ENCODE results near the gene LTBP1. TPM values are rescaled to one million over a fixed set of nuclear protein-coding genes. Genes with fewer than 3 reads are reported as not detected.

LTBP1 gene
- total and polyA plus RNA-seq, 4 donors: 5.8 to 57.6 (median 10.2) TPM

DNA sequence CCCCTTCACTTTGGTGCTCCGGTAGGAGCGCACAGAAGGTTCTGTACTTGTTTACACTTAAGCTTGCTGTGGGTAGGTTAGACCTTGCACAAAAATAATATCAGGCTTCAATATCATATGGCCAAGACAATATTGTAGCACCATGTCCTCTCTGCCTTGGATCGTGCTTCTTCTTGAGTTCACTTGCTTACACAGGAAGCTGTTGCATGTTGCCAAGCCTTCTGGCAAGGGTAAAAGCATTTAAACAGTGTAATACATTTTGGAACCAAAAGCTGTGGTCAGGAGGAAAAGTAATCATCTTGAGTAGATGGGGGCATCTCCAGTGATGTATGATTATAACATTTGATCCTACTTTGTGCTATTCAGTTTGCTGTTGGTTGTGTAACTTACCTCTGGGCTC is 197.5 kb downstream of the LTBP1 start:
- H3K27me3 ChIP-seq (ENCODE audit: control insufficient read depth in 4 of 4, insufficient read depth in 4 of 4, low read length in 3 of 4): no peaks in the 10 kb centered on the region
- TF ChIP-seq GABPA (IDR thresholded peaks at IDR 0.05 in 1 of 2, conservative IDR thresholded peaks at IDR 0.05 in 1 of 2): no peak
- TF ChIP-seq HNF4G (IDR thresholded peaks at IDR 0.05): no peak
- TF ChIP-seq EGR1 (IDR thresholded peaks at IDR 0.05; ENCODE audit: low read depth in 2 of 2): no peak
- TF ChIP-seq NR2F2 (IDR thresholded peaks at IDR 0.05): no peak
- TF ChIP-seq, protein P1, sequence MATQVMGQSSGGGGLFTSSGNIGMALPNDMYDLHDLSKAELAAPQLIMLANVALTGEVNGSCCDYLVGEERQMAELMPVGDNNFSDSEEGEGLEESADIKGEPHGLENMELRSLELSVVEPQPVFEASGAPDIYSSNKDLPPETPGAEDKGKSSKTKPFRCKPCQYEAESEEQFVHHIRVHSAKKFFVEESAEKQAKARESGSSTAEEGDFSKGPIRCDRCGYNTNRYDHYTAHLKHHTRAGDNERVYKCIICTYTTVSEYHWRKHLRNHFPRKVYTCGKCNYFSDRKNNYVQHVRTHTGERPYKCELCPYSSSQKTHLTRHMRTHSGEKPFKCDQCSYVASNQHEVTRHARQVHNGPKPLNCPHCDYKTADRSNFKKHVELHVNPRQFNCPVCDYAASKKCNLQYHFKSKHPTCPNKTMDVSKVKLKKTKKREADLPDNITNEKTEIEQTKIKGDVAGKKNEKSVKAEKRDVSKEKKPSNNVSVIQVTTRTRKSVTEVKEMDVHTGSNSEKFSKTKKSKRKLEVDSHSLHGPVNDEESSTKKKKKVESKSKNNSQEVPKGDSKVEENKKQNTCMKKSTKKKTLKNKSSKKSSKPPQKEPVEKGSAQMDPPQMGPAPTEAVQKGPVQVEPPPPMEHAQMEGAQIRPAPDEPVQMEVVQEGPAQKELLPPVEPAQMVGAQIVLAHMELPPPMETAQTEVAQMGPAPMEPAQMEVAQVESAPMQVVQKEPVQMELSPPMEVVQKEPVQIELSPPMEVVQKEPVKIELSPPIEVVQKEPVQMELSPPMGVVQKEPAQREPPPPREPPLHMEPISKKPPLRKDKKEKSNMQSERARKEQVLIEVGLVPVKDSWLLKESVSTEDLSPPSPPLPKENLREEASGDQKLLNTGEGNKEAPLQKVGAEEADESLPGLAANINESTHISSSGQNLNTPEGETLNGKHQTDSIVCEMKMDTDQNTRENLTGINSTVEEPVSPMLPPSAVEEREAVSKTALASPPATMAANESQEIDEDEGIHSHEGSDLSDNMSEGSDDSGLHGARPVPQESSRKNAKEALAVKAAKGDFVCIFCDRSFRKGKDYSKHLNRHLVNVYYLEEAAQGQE (IDR thresholded peaks at IDR 0.05): no peak
- TF ChIP-seq RAD21 (IDR thresholded peaks at IDR 0.05): no peak
- TF ChIP-seq JUND (IDR thresholded peaks at IDR 0.05): no peak
- DNase-seq (ENCODE audit: low spot score): no peak
- no peaks in the 10 kb centered on the region for H3K4me1 ChIP-seq (ENCODE audit: control insufficient read depth in 4 of 4, insufficient read depth in 4 of 4, low read length in 3 of 4)
- H3K9ac ChIP-seq (ENCODE audit: low read depth in 1 of 2, low read length in 2 of 2): no peak overlapping the region
- H3K9me3 ChIP-seq (ENCODE audit: control insufficient read depth in 4 of 4, low read length in 3 of 4): no peaks in the 10 kb centered on the region
- peaks cover 0 to 1% (median 0%) of the 10 kb centered on the region in 4 donors for H3K36me3 ChIP-seq (ENCODE audit: control insufficient read depth in 4 of 4, insufficient read depth in 3 of 4, low read depth in 1 of 4, low read length in 3 of 4)
- no peak overlapping the region for H3K27ac ChIP-seq (ENCODE audit: low read depth in 1 of 2, low read length in 2 of 2)
- WGBS: 94% methylated on average over 3 of the region's 3 CpGs
- no peak overlapping the region for H3K4me3 ChIP-seq (ENCODE audit: low read depth in 1 of 3, low read length in 3 of 3)

DNA sequence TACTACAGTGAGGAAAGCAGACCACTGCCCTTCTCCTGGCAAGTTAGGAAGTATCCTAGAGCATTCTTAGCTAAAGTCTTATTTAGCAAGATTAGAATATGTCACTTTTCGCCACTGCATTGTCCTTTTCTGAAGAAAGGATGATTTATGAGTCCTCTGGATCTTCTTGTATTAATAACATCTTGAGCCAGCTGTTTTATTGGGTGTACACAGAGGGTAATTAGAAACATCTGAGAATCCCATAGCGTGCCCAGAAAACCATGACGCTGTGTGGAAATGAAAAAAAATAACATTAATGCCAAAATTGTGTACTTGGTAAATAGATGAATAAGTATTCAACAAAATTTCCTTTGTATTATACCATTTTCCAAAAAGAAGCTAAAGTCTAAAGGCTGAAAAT is 198.7 kb downstream of the LTBP1 start:
- WGBS: 91% methylated on average over 3 of the region's 3 CpGs
- Histone ChIP-seq H3K9ac (ENCODE audit: low read depth in 1 of 2, low read length in 2 of 2) (no peak overlapping the region), H3K27ac (ENCODE audit: low read depth in 1 of 2, low read length in 2 of 2) (no peak overlapping the region), H3K4me3 (ENCODE audit: low read depth in 1 of 3, low read length in 3 of 3) (no peak overlapping the region), H3K4me1 (ENCODE audit: control insufficient read depth in 4 of 4, insufficient read depth in 4 of 4, low read length in 3 of 4) (no peaks in the 10 kb centered on the region), H3K36me3 (ENCODE audit: control insufficient read depth in 4 of 4, insufficient read depth in 3 of 4, low read depth in 1 of 4, low read length in 3 of 4) (no peaks in the 10 kb centered on the region), H3K27me3 (ENCODE audit: control insufficient read depth in 4 of 4, insufficient read depth in 4 of 4, low read length in 3 of 4) (no peaks in the 10 kb centered on the region), H3K9me3 (ENCODE audit: control insufficient read depth in 4 of 4, low read length in 3 of 4) (no peaks in the 10 kb centered on the region)
- no peak for DNase-seq (ENCODE audit: low spot score)
- TF ChIP-seq JUND (IDR thresholded peaks at IDR 0.05) (no peak), RXRA (IDR thresholded peaks at IDR 0.05) (no peak), FOXA1 (IDR thresholded peaks at IDR 0.05) (no peak), SP1 (IDR thresholded peaks at IDR 0.05) (no peak), EGR1 (IDR thresholded peaks at IDR 0.05; ENCODE audit: low read depth in 2 of 2) (no peak), NR2F2 (IDR thresholded peaks at IDR 0.05) (no peak), FOXA2 (IDR thresholded peaks at IDR 0.05) (no peak), HNF4G (IDR thresholded peaks at IDR 0.05) (no peak), TAF1 (conservative IDR thresholded peaks at IDR 0.05) (no peak)
- TF ChIP-seq, protein P1 (IDR thresholded peaks at IDR 0.05): no peak
- TF ChIP-seq, protein P2, sequence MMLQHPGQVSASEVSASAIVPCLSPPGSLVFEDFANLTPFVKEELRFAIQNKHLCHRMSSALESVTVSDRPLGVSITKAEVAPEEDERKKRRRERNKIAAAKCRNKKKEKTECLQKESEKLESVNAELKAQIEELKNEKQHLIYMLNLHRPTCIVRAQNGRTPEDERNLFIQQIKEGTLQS (IDR thresholded peaks at IDR 0.05): no peak
- TF ChIP-seq, protein P3, sequence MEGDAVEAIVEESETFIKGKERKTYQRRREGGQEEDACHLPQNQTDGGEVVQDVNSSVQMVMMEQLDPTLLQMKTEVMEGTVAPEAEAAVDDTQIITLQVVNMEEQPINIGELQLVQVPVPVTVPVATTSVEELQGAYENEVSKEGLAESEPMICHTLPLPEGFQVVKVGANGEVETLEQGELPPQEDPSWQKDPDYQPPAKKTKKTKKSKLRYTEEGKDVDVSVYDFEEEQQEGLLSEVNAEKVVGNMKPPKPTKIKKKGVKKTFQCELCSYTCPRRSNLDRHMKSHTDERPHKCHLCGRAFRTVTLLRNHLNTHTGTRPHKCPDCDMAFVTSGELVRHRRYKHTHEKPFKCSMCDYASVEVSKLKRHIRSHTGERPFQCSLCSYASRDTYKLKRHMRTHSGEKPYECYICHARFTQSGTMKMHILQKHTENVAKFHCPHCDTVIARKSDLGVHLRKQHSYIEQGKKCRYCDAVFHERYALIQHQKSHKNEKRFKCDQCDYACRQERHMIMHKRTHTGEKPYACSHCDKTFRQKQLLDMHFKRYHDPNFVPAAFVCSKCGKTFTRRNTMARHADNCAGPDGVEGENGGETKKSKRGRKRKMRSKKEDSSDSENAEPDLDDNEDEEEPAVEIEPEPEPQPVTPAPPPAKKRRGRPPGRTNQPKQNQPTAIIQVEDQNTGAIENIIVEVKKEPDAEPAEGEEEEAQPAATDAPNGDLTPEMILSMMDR (IDR thresholded peaks at IDR 0.05; ENCODE audit: low read depth, low read length, missing input control): no peak
- TF ChIP-seq, protein P4, sequence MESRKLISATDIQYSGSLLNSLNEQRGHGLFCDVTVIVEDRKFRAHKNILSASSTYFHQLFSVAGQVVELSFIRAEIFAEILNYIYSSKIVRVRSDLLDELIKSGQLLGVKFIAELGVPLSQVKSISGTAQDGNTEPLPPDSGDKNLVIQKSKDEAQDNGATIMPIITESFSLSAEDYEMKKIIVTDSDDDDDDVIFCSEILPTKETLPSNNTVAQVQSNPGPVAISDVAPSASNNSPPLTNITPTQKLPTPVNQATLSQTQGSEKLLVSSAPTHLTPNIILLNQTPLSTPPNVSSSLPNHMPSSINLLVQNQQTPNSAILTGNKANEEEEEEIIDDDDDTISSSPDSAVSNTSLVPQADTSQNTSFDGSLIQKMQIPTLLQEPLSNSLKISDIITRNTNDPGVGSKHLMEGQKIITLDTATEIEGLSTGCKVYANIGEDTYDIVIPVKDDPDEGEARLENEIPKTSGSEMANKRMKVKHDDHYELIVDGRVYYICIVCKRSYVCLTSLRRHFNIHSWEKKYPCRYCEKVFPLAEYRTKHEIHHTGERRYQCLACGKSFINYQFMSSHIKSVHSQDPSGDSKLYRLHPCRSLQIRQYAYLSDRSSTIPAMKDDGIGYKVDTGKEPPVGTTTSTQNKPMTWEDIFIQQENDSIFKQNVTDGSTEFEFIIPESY (IDR thresholded peaks at IDR 0.05): no peak

Measured in liver (tissue), 9 donors.